Transverse colon (tissue), 4 donors: ENCODE measurements around the gene RTTN. TPM values are rescaled to one million over a fixed set of nuclear protein-coding genes. Genes with fewer than 3 reads are reported as not detected.

Experiments
- DNase-seq: peaks from one replicate; pipeline ENCODE4 v3.0.0-alpha.2; 2019
- H3K27ac ChIP-seq, 4 donors: fragments of 200-600 bp; sonication (generic); 2 replicates each; pipeline ENCODE4 v1.5.1; 2016 to 2018; ENCODE audit warnings: inconsistent platforms in 4 of 4
- H3K27me3 ChIP-seq: fragments of 200-600 bp; sonication (generic); 2 replicates; pipeline ENCODE4 v1.5.1; 2017; ENCODE audit warnings: inconsistent platforms
- H3K36me3 ChIP-seq, 4 donors: fragments of 200-600 bp; sonication (generic); 2 replicates each; pipeline ENCODE4 v1.5.1; 2017 to 2019; ENCODE audit warnings: inconsistent platforms in 4 of 4
- H3K4me1 ChIP-seq, 4 donors: fragments of 200-600 bp; sonication (generic); 2 replicates each; pipeline ENCODE4 v1.5.1; 2017 to 2020; ENCODE audit warnings: inconsistent platforms in 4 of 4
- H3K4me3 ChIP-seq, 4 donors: fragments of 200-600 bp; sonication (generic); 1 replicate in 1 of 4; 2 replicates in 3 of 4; pipeline versions ENCODE4 v1.5.1 to v1.6.1; 2017 to 2019; ENCODE audit warnings: inconsistent platforms in 4 of 4
- H3K9me3 ChIP-seq, 2 donors: fragments of 200-600 bp; sonication (generic); 2 replicates each; pipeline ENCODE4 v1.5.1; 2017 to 2019; ENCODE audit warnings: inconsistent platforms in 2 of 2
- EP300 ChIP-seq: sonication (generic); formaldehyde crosslinking; IDR thresholded peaks from one replicate; pipeline ENCODE4 v1.6.1; 2017; ENCODE audit warnings: antibody characterized with exemption, low read depth
- POLR2A ChIP-seq: fragments of 450-650 bp; IDR thresholded peaks from one replicate; pipeline ENCODE4 v1.6.1; 2016; ENCODE audit warnings: antibody characterized with exemption, mild to moderate bottlenecking, moderate library complexity
- POLR2AphosphoS5 ChIP-seq, 3 donors: sonication (generic); formaldehyde crosslinking; IDR thresholded peaks; one replicate each; pipeline ENCODE4 v1.6.1; 2016; ENCODE audit warnings: antibody characterized with exemption in 3 of 3
- WGBS, 2 donors: methylation state at CpG; one replicate each; pipeline ENCODE4 v1.1.5; 2018; ENCODE audit warnings: low coverage in 1 of 2; 5-methylcytosine and 5-hydroxymethylcytosine counted together
- in situ Hi-C, 4 donors: fragments of 200-750 bp; cut with MboI; loops; one replicate each; pipeline versions ENCODE4 v1.15.0 to v1.15.1; 2017; ENCODE audit warnings: low sequenced_read_pairs in 3 of 4, low pct_ligation_motif_present in 1 of 4, low pct_unique_long_range_greater_than_20kb in 1 of 4
- intact Hi-C: fragments of 100-400 bp; cut with DNase I; formaldehyde crosslinking; loops from one replicate; pipeline ENCODE4 v1.15.1; 2023; ENCODE audit warnings: low total_unique reads
- total RNA-seq, 4 donors: library from RNA; depleted of rRNA; stranded (reverse); fragments of >200 nt; gene quantifications; one replicate each; pipeline ENCODE4 v1.1.0, GENCODE V29; 2016
- TF ChIP-seq, protein P1 (sequence below), 5 experiments: fragments of 200-600 bp in 3 of 5; fragments of 450-650 bp in 2 of 5; sonication (generic) in 3 of 5; IDR thresholded peaks; 1 replicate in 2 of 5; 2 replicates in 3 of 5; pipeline ENCODE4 v1.5.1; 2016 to 2017; ENCODE audit warnings: antibody characterized with exemption in 5 of 5, inconsistent platforms in 3 of 5, mild to moderate bottlenecking in 2 of 5, moderate library complexity in 1 of 5

RTTN gene
- total RNA-seq, 4 donors from 2014 or later: 9.7 to 18.7 (median 13.1) TPM

DNA sequence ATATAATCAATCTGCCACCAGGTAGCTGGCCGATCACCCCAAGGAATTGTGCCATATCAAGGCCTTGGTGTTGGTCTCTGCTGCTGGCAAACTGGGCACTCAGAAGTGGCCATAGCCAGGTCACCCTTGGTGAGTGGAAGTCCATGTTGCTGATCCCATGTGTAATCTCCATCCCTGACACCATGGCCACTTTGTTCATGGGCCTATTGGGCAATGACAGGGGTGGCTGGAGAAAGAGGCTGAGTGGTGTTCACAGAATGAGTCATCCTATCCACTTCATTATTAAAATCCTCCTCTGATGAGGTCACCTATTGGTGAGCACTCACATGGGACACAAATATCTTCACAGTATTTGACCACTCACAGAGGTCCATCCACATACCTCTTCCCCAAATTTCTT is 231.1 kb downstream of the RTTN start:
- H3K4me1 ChIP-seq: no peaks in the 10 kb centered on the region
- no peak for TF ChIP-seq EP300
- TF ChIP-seq, protein P1, sequence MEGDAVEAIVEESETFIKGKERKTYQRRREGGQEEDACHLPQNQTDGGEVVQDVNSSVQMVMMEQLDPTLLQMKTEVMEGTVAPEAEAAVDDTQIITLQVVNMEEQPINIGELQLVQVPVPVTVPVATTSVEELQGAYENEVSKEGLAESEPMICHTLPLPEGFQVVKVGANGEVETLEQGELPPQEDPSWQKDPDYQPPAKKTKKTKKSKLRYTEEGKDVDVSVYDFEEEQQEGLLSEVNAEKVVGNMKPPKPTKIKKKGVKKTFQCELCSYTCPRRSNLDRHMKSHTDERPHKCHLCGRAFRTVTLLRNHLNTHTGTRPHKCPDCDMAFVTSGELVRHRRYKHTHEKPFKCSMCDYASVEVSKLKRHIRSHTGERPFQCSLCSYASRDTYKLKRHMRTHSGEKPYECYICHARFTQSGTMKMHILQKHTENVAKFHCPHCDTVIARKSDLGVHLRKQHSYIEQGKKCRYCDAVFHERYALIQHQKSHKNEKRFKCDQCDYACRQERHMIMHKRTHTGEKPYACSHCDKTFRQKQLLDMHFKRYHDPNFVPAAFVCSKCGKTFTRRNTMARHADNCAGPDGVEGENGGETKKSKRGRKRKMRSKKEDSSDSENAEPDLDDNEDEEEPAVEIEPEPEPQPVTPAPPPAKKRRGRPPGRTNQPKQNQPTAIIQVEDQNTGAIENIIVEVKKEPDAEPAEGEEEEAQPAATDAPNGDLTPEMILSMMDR (IDR thresholded peaks at IDR 0.05): no peak
- no peak for TF ChIP-seq POLR2AphosphoS5 (IDR thresholded peaks at IDR 0.05)
- no peak for TF ChIP-seq POLR2A
- no peak overlapping the region for H3K27ac ChIP-seq
- intact Hi-C loops: no loop called here
- peaks cover 0 to 4% of the 10 kb centered on the region in 2 donors for H3K9me3 ChIP-seq
- no peaks in the 10 kb centered on the region for H3K27me3 ChIP-seq
- no peaks in the 10 kb centered on the region for H3K36me3 ChIP-seq
- H3K4me3 ChIP-seq: no peak overlapping the region
- 100% methylated on average over 1 of the region's 1 CpG; no CpG with 5 or more reads in 1 of the 2 donors for WGBS, 2 donors
- DNase-seq: no peak
- in situ Hi-C loops: no loop called here

GRCh38 chr18:69969491-69969890 is 236.0 kb downstream of the RTTN start:
- H3K36me3 ChIP-seq: no peaks in the 10 kb centered on the region
- no peak for DNase-seq
- H3K4me3 ChIP-seq: no peak overlapping the region
- TF ChIP-seq, protein P1 (IDR thresholded peaks at IDR 0.05): no peak
- no peak overlapping the region for H3K27ac ChIP-seq
- H3K4me1 ChIP-seq: no peaks in the 10 kb centered on the region
- no peaks in the 10 kb centered on the region for H3K27me3 ChIP-seq
- 73 to 86% methylated on average over 2 of the region's 2 CpGs for WGBS, 2 donors
- in situ Hi-C loops: no loop called here
- intact Hi-C loops: no loop called here
- H3K9me3 ChIP-seq: peaks cover 0 to 4% of the 10 kb centered on the region in 2 donors

DNA sequence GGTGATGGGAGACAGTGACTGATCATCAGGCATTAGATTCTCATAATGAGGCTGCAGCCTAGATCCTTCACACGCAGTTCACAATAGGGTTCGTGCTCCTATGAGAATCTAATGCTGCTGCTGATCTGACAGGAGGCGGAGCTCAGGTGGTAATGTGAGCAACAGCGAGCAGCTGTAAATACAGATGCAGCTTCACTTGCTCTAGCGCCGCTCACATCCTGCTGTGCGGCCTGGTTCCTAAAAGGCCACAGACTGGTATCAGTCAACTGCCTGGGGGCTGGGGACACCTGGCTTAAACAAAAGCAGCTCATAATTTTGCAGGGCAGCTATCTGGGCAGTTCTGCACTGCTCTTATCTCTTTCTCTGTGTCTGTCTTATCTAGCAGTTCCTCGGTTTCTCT is 237.4 kb downstream of the RTTN start:
- intact Hi-C loops (no loop called here), in situ Hi-C loops (no loop called here)
- no peak for DNase-seq
- no peak for TF ChIP-seq POLR2A
- no peak for TF ChIP-seq EP300
- no peak for TF ChIP-seq POLR2AphosphoS5 (IDR thresholded peaks at IDR 0.05)
- TF ChIP-seq, protein P1 (IDR thresholded peaks at IDR 0.05): no peak
- H3K9me3 ChIP-seq: peaks cover 0 to 4% of the 10 kb centered on the region in 2 donors
- H3K4me3 ChIP-seq: no peak overlapping the region
- no peaks in the 10 kb centered on the region for H3K4me1 ChIP-seq
- WGBS, 2 donors: 86% methylated on average over 8 of the region's 8 CpGs; no CpG with 5 or more reads in 1 of the 2 donors
- H3K36me3 ChIP-seq: no peaks in the 10 kb centered on the region
- no peaks in the 10 kb centered on the region for H3K27me3 ChIP-seq
- H3K27ac ChIP-seq: no peak overlapping the region

GRCh38 chr18:69963196-69963595 is 242.3 kb downstream of the RTTN start:
- Histone ChIP-seq H3K27me3 (no peaks in the 10 kb centered on the region), H3K4me1 (no peaks in the 10 kb centered on the region), H3K4me3 (no peak overlapping the region), H3K9me3 (no peaks in the 10 kb centered on the region), H3K36me3 (no peaks in the 10 kb centered on the region), H3K27ac (no peak overlapping the region)
- intact Hi-C loops: no loop called here
- 92 to 95% methylated on average over 3 to 4 of the region's 4 CpGs for WGBS, 2 donors
- TF ChIP-seq, protein P1 (IDR thresholded peaks at IDR 0.05): no peak
- TF ChIP-seq POLR2A: no peak
- no peak for TF ChIP-seq POLR2AphosphoS5 (IDR thresholded peaks at IDR 0.05)
- no peak for TF ChIP-seq EP300
- in situ Hi-C loops: no loop called here
- no peak for DNase-seq
